Keratinocyte (primary cell): Measurements from ENCODE around the gene PLD1.

Experiments used
- EZH2 ChIP-seq: IDR thresholded peaks from one replicate; pipeline ENCODE4 v1.6.1; 2012; ENCODE audit warnings: inconsistent platforms, mild to moderate bottlenecking, low read length, moderate library complexity
- TF ChIP-seq, protein P1 (sequence below), 3 experiments: IDR thresholded peaks in 1 of 3; conservative IDR thresholded peaks in 1 of 3; optimal IDR thresholded peaks in 1 of 3; 2 replicates in 2 of 3; 3 replicates in 1 of 3; pipeline versions ENCODE3 to v1.5.1; 2011; ENCODE audit warnings: low read length in 3 of 3, mild to moderate bottlenecking in 3 of 3, moderate library complexity in 2 of 3, control low read depth in 1 of 3, inconsistent platforms in 1 of 3; ENCODE audit not compliant: insufficient read depth in 2 of 3; ENCODE audit errors: extremely low read depth in 1 of 3

- TF ChIP-seq EZH2, result no peak
- TF ChIP-seq, protein P1, sequence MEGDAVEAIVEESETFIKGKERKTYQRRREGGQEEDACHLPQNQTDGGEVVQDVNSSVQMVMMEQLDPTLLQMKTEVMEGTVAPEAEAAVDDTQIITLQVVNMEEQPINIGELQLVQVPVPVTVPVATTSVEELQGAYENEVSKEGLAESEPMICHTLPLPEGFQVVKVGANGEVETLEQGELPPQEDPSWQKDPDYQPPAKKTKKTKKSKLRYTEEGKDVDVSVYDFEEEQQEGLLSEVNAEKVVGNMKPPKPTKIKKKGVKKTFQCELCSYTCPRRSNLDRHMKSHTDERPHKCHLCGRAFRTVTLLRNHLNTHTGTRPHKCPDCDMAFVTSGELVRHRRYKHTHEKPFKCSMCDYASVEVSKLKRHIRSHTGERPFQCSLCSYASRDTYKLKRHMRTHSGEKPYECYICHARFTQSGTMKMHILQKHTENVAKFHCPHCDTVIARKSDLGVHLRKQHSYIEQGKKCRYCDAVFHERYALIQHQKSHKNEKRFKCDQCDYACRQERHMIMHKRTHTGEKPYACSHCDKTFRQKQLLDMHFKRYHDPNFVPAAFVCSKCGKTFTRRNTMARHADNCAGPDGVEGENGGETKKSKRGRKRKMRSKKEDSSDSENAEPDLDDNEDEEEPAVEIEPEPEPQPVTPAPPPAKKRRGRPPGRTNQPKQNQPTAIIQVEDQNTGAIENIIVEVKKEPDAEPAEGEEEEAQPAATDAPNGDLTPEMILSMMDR (optimal IDR thresholded peaks at IDR 0.05 in 1 of 3, IDR thresholded peaks at IDR 0.05 in 1 of 3, conservative IDR thresholded peaks at IDR 0.05 in 1 of 3; ENCODE audit: extremely low read depth in 1 of 3, insufficient read depth in 2 of 3, low read length in 3 of 3), result no peak
Observed at GRCh38 chr3:171748064-171748924, 62.0 kb downstream of the PLD1 start.
